VCaP (cell line): ENCODE results near the gene WAS.
"Not testable (repeated sequence)": the region's sequence is repeated elsewhere in the genome, so short reads cannot be mapped to it uniquely, and the experiment has no call there.

Experiments
- H3K27ac ChIP-seq: fragments of 450-650 bp; 2 replicates; pipeline ENCODE4 v1.5.1; 2017
- TF ChIP-seq, protein P1 (sequence below): fragments of 450-650 bp; conservative IDR thresholded peaks from 2 replicates; pipeline ENCODE4 v1.5.1; 2017; ENCODE audit warnings: mild to moderate bottlenecking, moderate library complexity

WAS gene

GRCh38 chrX:48663241-48663640, 20.4 kb upstream of the WAS start:
- TF ChIP-seq, protein P1, sequence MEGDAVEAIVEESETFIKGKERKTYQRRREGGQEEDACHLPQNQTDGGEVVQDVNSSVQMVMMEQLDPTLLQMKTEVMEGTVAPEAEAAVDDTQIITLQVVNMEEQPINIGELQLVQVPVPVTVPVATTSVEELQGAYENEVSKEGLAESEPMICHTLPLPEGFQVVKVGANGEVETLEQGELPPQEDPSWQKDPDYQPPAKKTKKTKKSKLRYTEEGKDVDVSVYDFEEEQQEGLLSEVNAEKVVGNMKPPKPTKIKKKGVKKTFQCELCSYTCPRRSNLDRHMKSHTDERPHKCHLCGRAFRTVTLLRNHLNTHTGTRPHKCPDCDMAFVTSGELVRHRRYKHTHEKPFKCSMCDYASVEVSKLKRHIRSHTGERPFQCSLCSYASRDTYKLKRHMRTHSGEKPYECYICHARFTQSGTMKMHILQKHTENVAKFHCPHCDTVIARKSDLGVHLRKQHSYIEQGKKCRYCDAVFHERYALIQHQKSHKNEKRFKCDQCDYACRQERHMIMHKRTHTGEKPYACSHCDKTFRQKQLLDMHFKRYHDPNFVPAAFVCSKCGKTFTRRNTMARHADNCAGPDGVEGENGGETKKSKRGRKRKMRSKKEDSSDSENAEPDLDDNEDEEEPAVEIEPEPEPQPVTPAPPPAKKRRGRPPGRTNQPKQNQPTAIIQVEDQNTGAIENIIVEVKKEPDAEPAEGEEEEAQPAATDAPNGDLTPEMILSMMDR, result no peak
- no peak overlapping the region for H3K27ac ChIP-seq

- no peak overlapping the region for H3K27ac ChIP-seq
- TF ChIP-seq, protein P1, result no peak
Observed at GRCh38 chrX:48664156-48664555, 19.4 kb upstream of the WAS start.

DNA sequence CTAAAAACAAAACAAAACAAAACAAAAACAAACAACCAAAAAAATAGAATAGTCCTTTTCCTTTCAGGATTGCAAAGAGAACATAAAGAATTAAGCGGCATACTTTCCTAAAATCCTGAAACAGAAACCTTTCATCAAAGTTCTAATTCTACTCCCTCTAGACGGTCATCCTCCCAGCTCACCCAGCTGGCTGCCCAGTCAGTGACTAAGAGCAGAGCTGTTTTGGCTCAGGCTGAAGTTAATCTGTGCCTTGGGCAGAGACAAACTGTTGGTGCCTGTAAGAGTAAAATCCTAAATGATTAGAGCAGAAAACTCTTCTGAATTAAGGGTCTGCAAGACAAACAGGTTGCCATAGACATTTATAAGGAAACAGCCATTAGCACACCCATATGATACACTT, 17.6 kb upstream of the WAS start:
- TF ChIP-seq, protein P1, result no peak
- H3K27ac ChIP-seq, result no peak overlapping the region

DNA sequence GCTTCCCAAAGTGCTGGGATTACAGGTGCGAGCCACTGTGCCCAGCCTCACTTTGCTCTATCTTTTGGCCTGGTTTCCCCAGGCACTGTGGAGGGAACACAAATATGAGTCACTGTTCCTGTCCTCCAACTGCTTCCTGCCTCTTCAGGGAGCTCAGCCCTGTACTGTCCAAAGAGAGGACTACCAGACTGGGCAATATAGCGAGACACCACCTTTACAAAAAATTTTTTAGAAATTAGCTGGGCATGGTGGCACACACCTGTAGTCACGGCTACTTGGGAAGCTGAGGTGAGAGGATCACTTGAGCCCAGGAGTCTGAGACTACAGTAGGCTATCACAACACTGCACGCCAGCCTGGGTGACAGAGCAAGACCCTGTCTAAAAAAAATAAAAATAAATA, 16.9 kb upstream of the WAS start:
- TF ChIP-seq, protein P1, result no peak
- no peak overlapping the region for H3K27ac ChIP-seq

GRCh38 chrX:48667509-48667908, 16.1 kb upstream of the WAS start:
- no peak overlapping the region for H3K27ac ChIP-seq
- TF ChIP-seq, protein P1, result no peak

DNA sequence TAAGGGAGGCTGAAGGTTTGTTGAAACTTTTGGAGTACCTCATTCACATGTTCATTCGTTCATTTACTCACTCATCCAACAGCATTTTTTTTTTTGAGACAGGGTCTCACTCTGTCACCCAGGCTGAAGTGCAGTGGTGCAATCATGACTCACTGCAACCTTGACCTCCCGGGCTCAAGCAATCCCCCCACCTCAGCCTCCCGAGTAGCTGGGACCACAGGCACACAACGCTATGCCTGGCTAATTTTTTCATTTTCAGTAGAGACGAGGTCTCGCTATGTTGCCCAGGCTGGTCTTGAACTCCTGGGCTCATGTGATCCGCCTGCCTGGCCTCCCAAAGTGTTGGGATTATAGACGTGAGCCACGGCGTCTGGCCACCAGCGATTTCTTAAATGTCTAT, 15.4 kb upstream of the WAS start:
- H3K27ac ChIP-seq, result not testable (repeated sequence)

- peak overlapping the region; percentile 67 for H3K27ac ChIP-seq
- TF ChIP-seq, protein P1, result no peak
Observed at GRCh38 chrX:48676106-48676892, 7.3 kb upstream of the WAS start.

DNA sequence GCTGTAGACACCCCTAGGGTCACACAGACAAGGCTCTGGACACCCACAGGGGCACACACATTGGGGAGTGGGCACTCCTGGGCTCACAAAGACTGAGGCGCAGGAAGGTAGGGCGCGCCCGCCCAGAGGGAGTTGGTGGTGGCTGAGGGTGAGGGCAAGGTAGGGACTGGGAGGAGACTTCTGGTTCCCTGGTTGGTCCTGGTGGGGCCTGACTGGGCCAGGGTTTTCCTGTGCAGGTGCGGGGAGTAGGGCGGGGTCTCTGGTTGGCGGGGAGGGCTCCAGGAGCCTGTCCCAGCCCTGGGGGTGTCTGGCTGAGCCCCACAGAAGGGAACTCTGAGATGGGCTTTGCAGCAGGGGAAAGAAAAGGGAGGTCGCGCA, 6.7 kb upstream of the WAS start:
- TF ChIP-seq, protein P1, result no peak
- peak overlapping the region; percentile 67 for H3K27ac ChIP-seq
